HG02840 (cell line): Measurements from ENCODE around the gene ACTA1.
"Not testable (repeated sequence)": the region's sequence is repeated elsewhere in the genome, so short reads cannot be mapped to it uniquely, and the experiment has no call there.

Experiments
- ATAC-seq: cut with Tn5 transposase; IDR thresholded peaks from one replicate; pipeline ENCODE4 v1.9.1; 2021; ENCODE audit warnings: mild to moderate bottlenecking, moderate library complexity, moderate number of reproducible peaks; ENCODE audit not compliant: unreplicated experiment, low FRiP score

ACTA1 gene

GRCh38 chr1:229410692-229411433, 23.0 kb downstream of the ACTA1 start:
- no peak for ATAC-seq

DNA sequence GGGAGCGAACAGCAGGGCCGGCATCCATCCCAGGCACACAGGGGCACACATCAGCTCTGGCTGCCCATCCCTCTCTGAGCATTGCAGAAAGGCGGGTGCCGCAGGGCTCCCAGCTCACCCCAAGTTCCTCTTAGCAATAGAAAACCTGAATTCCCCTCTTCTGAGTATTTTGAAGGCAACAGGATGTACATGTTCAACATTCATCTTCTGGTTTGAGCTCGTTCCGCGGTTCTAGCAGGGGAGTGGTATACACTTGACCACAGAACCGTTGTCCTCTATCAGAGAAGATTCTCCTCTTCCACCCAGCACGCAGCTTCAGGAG, 23.6 kb downstream of the ACTA1 start:
- ATAC-seq = no peak

DNA sequence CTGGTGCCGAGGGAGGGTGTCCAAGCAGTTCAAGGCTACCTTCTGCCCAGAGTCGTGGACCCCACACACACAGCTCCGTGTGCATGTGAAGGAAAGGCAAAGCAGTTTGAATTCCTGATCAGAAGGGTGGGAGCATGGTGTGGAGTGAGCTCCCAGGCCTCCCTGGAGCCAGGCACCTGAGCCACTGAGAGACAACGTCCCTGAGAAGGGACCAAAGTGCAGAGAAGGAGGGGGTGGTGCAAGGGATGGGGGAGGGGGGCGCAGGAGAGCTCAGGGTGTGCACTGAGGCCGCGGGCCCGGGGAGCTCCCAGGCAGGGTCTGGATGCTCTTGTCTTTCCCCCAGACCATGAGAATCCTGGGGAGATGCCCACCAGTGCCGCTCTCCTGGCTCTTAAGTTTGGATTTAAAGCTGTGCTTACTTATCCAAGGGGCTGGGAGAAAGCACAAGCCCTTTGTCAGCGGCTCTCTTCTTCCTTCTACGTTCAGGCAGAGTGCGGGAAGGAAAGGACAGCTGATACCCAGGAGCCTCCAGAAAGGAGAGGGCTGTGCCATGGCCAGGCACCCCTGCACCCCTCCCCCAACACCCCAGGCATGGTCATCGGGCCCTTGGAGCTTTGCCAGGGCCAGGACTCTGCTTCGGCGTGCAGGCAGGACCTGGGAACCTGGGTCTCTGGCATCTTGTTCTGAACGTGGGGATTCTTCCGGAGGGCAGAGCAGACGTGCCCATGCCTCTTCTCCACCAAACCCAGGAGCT, 24.1 kb downstream of the ACTA1 start:
- ATAC-seq = no peak

DNA sequence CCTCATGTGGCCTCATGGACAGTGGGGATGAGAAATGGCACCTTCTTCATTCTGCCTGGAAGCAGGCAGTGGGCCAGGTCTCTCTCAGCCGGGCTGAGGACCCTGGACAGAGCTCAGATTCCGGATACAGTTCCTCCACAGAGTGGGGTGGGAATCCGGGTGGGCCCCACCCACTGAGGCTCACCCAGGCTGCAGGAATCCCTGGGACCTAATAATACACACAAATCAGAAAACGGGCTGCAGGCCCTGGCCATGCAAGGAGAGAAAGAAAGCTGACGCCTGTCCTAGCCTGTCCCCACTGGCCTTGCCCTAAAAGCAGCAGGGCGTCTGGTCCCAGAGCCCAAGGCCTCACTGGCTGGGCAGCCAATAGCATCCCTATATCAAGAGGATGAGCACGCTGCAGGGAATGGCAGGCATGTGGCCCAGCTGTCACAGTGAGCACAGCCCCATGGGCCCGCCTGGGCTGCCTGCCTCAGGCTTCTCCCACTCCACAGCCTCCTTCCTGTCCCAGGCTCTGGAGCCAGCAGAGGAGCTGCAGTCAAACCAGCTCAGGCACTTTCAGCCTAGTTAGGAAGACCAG, 25.3 kb downstream of the ACTA1 start:
- no peak for ATAC-seq

DNA sequence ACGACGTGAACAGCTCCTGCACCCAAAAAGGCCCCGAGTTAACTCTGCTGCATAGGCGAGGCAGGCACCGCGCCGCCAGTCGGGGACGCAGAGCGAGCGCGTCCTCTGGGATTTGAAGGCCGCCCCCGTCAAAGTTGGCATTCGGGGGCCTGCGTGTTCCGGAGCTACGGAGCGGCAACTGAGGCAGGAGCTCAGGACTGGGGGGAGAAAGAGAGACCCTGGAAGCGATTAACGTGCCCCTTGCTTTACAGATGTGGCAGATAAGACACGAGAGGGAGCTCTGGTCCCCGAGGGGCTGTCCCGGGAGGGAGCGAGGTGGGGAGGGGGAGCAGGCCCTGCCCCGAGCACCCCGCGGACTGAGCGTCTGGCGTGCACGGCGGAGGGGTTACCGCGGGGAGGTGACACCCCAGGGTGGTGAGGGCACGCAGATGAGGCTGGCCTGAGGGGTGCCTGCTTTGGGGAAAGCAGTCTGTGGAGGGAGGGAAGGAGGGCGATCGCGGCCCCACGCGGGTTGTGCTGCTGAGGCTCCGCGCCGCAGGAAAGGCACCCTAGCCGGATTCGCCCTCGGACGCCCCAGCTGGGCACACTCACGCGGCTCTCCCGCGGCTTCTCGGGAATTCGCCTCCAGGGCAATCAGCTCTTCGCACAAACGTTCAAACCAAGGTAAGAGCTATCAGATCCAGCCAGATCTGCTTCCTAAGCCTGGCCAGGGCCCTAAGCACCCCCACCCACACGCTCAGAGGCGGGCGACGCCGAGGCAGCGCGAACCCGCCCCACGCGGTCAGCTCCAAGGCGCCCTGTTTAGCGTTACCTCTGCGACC, 26.5 kb downstream of the ACTA1 start:
- no peak for ATAC-seq

DNA sequence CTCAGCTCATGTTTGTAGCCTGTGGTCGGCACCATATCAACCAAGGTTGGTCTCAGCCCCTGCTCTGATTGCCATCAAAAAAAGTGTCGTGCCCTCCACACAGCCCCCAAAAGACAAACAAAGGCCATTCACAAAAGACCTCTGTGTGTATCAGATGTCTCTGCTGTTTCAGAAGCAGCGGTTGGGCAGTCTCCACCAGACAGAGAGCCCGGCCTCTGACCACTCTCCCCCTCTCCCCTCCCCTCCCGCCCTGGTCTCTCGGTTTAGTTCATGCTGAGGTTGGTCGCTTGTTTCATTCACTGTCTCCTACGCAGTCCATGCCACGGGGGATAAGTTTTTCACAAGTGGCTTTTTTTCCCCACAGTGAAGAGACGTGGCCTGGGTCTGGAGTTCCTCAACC, 27.1 kb downstream of the ACTA1 start:
- ATAC-seq = no peak

GRCh38 chr1:229403573-229403972, 30.3 kb downstream of the ACTA1 start:
- no peak for ATAC-seq

- ATAC-seq = no peak
Observed at GRCh38 chr1:229402993-229403392, 30.9 kb downstream of the ACTA1 start.

GRCh38 chr1:229402329-229402728, 31.6 kb downstream of the ACTA1 start:
- ATAC-seq = not testable (repeated sequence)

DNA sequence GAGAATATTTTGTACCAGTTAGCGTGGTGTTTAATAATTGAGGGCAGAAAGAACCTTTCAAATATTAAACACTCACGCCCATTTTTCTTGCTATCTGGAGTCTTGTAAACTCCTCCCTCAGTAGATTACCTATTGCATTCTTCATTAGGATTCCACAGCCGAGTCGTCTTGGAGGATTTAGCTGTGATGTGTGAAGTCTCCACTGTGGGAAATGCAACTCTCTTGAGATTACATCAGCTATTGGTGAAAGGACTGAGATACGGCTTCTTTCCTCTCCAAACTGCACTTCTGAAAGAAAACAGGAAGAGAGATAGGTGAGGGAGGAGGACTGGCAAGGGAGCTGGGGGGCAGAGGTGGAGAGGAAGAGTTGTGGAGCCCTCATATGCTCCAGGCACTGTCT, 36.1 kb downstream of the ACTA1 start:
- no peak for ATAC-seq

GRCh38 chr1:229396585-229397206, 37.2 kb downstream of the ACTA1 start:
- no peak for ATAC-seq

DNA sequence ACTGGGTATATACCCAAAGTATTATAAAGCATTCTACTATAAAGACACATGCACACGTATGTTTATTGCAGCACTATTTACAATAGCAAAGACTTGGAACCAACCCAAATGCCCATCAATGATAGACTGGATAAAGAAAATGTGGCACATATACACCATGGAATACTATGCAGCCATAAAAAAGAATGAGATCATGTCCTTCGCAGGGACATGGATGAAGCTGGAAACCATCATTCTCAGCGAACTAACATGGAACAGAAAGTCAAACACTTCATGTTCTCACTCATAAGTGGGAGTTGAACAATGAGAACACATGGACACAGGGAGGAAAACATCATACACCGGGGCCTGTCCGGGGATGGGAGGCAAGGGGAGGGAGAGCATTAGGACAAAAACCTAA, 39.4 kb downstream of the ACTA1 start:
- ATAC-seq = not testable (repeated sequence)

GRCh38 chr1:229392936-229393335, 41.0 kb downstream of the ACTA1 start:
- ATAC-seq = no peak

DNA sequence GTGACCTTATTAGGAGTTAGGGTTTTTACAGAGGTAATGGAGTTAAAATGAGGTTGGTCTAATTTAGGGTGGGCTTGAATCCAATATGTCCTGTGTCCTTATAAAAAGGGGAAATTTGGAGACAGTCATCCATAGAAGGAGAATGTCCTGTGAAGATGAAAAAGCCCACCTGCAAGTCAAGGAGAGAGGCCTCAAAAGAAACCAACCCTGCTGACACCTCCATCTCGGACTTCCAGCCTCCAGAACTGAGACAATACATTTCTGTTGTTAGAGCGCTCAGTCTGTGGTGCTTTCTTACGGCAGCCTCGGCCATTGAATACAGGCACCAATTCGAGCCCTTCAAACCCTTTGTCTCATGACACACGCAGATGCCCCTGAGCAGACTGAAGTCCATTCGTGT, 43.8 kb downstream of the ACTA1 start:
- no peak for ATAC-seq

DNA sequence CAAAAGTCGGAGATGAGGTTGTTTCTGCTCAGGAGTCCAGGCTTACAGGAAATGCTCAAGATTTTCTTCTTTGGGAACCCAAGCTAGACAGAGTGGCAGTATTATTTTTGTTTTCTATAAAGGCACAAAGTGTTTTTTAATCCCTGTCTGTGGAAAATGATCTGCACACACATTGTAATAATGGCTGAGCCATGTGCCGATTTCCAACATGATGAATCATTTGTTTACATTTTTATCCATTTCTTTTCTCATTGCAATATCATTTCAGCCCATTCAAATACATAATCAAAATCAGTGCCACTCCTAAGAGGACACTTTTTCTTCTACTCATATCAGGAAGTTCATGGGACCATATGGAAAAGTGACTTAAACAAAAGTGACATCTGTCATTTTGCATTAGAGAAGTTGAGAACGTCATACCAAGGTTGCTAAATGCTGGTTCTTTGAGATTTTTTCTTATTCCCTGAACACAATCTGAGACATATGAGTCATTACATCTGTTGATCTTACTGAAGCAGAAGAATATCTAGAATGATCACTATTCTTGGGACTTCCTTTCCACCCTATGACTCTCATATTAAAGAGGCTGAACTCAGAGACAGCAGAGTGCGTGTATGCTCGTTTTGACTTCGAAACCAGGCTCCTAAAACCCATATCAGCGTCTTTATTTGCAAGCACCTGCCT, 44.9 kb downstream of the ACTA1 start:
- ATAC-seq = no peak

DNA sequence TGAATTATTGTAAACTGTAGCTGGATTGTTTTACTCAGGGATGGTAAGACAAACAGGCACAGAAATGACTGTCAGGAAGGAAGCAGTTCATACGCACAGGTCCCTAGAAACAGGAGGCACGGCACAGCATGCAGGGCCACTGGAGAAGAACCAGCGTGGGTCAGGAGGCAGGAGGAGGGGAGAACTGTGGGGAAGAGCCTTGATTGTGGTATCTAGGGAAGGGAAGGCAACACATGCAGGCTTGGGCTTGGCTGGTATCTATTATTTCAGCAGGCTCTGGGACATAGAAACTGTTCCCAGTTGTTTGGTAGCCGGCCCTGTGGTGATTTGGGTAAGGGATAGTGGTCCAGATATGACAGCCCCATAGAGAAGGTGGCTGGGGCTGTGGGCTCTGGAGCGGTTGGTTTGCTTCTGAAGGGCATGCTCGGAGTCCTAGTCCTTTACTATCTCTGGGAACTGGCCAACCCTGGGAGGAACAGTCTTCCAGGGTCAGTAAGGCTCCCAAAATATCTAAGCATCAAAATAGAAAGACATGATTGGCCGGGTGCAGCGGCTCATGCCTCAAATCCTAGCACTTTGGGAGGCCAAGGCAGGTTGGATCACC, 47.9 kb downstream of the ACTA1 start:
- ATAC-seq = no peak

DNA sequence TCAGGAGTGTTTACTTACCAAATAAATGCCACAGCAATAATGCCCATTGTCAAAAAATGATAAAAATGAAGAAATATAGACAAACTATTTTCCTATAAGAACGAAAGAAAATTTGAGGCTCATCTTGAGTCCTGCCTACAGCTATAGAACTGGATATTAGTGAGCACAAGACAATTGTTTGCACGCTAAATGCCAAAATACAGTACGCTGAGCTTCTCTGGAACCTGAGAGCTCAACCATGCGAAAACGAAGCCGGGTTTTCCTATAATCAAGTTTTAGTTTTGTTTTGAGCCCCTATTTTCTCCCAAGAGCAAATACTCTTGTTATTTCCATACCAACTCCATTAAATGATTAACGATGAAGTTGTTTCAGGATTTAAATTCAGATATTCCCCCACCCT, 49.1 kb downstream of the ACTA1 start:
- ATAC-seq = no peak

- no peak for ATAC-seq
Observed at GRCh38 chr1:229383961-229384360, 49.9 kb downstream of the ACTA1 start.

DNA sequence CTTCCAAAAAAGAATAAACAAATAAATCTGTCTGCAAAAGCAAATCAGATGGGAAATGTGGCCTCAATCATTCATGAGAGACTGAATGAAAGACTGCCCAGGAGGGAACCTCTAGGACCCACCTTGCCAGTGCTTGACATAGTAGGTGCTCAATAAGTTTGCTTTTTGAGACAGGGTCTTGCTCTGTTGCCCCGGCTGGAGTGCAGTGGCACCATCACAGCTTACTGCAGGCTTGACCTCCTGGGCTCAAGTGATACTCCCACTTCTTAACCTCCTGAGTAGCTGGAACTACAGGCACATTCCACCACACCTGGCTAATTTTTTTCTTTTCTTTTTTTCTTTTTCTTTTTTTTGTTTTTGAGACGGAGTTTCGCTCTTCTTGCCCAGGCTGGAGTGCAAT, 50.7 kb downstream of the ACTA1 start:
- ATAC-seq = no peak
